ENCODE data around the gene ZNF331. TPM values are rescaled to one million over a fixed set of nuclear protein-coding genes. Genes with fewer than 3 reads are reported as not detected.

Gene ZNF331
- total RNA-seq, 1 donor from 2014 or later = 5.8 TPM

- DNase-seq (ENCODE audit: low read depth) = no peak
- H3K27me3 ChIP-seq (ENCODE audit: control insufficient read depth, insufficient read depth, low read length) = no peaks in the 10 kb centered on the region
- TF ChIP-seq CTCF (IDR thresholded peaks at IDR 0.05; ENCODE audit: insufficient read depth, low read length, poor library complexity, severe bottlenecking) = no peak
- H3K4me3 ChIP-seq (ENCODE audit: low read depth, low read length) = no peak overlapping the region
- no peaks in the 10 kb centered on the region for H3K36me3 ChIP-seq (ENCODE audit: control insufficient read depth, insufficient read depth, low read length)
These were observed 45.2 kb downstream of the ZNF331 start for GRCh38 chr19:53583181-53583580.

DNA sequence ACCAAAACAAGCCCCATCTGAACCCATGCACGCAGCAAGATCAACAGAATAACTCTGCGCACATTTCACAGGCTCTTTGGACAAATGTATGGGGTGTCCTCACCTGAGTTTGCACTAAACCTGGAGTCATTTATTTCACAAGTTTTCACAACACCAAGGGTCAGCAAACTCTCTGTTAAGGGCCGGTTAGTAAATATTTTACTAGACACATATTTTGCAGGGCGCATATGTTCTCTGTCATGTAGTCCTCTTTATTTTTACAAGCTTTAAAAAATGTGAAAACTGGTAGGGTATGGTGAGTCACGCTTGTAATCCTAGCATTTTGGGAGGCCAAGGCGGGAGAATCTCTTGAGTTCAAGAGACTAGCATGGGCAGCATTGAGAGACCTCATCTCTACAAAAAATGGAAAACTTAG is 48.3 kb downstream of the ZNF331 start:
- no peak for DNase-seq (ENCODE audit: low read depth)
- Histone ChIP-seq H3K36me3 (ENCODE audit: control insufficient read depth, insufficient read depth, low read length) (no peaks in the 10 kb centered on the region), H3K4me3 (ENCODE audit: low read depth, low read length) (no peak overlapping the region), H3K27me3 (ENCODE audit: control insufficient read depth, insufficient read depth, low read length) (no peaks in the 10 kb centered on the region)
- no peak for TF ChIP-seq CTCF (IDR thresholded peaks at IDR 0.05; ENCODE audit: insufficient read depth, low read length, poor library complexity, severe bottlenecking)

DNA sequence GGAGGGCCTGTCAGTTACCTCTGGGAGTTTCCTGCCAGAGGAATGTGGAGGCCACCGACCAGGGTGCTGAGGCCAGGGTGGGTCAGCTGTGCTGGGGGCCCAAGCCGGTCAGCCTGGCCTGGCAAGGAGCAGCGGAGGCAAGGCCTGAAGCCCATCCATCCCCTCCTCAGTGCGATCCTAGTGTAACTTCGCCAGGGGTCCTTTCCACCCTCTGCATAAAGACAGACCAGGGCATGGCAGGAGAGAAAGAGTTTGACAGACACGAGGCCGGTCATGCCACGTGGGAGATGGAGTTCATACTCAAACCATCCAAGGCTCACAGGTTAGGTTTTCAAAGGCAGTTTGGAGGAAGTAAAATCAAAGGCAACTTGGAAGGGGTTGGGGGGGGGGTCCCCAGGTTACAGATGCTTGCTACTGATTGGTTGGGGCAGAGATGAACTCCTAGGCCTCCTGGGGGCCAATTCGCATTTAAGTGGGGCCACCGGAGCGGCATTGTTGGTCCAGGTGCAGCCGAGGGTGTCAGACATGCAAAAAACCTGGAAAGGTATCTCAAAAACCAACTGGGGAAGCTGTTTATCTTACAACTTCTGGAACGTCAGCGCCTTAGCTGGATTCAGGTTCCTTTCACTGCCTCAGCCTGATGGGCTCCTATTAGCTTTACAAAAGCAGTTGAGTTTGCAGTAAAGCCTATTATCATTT is 57.0 kb downstream of the ZNF331 start:
- TF ChIP-seq CTCF (IDR thresholded peaks at IDR 0.05; ENCODE audit: insufficient read depth, low read length, poor library complexity, severe bottlenecking) = no peak
- DNase-seq (ENCODE audit: low read depth) = no peak
- no peak overlapping the region for H3K4me3 ChIP-seq (ENCODE audit: low read depth, low read length)
- H3K27me3 ChIP-seq (ENCODE audit: control insufficient read depth, insufficient read depth, low read length) = no peaks in the 10 kb centered on the region
- no peaks in the 10 kb centered on the region for H3K36me3 ChIP-seq (ENCODE audit: control insufficient read depth, insufficient read depth, low read length)

GRCh38 chr19:53595510-53595867 is 57.5 kb downstream of the ZNF331 start:
- Histone ChIP-seq H3K27me3 (ENCODE audit: control insufficient read depth, insufficient read depth, low read length) (no peaks in the 10 kb centered on the region), H3K4me3 (ENCODE audit: low read depth, low read length) (no peak overlapping the region), H3K36me3 (ENCODE audit: control insufficient read depth, insufficient read depth, low read length) (no peaks in the 10 kb centered on the region)
- no peak for DNase-seq (ENCODE audit: low read depth)
- TF ChIP-seq CTCF (IDR thresholded peaks at IDR 0.05; ENCODE audit: insufficient read depth, low read length, poor library complexity, severe bottlenecking) = no peak

DNA sequence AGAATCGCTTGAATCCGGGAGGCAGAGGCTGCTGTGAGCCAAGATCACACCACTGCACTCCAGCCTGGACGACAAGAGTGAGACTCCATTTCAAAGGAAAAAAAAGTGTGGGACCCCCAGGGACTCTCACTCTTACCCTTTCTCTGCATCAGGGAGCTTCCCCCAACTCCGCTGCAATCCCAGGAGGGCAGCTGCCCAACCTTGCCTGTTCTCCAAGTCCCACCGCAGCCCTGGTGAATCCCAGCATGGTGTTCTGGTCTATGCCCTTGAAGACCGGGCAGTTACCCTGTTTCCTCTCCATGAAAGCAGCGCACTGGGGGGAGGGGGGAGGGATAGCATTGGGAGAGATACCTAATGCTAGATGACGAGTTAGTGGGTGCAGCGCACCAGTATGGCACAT is 58.1 kb downstream of the ZNF331 start:
- Histone ChIP-seq H3K27me3 (ENCODE audit: control insufficient read depth, insufficient read depth, low read length) (no peaks in the 10 kb centered on the region), H3K4me3 (ENCODE audit: low read depth, low read length) (no peak overlapping the region), H3K36me3 (ENCODE audit: control insufficient read depth, insufficient read depth, low read length) (no peaks in the 10 kb centered on the region)
- no peak for DNase-seq (ENCODE audit: low read depth)
- no peak for TF ChIP-seq CTCF (IDR thresholded peaks at IDR 0.05; ENCODE audit: insufficient read depth, low read length, poor library complexity, severe bottlenecking)

- TF ChIP-seq CTCF (IDR thresholded peaks at IDR 0.05; ENCODE audit: insufficient read depth, low read length, poor library complexity, severe bottlenecking) = no peak
- H3K4me3 ChIP-seq (ENCODE audit: low read depth, low read length) = no peak overlapping the region
- no peak for DNase-seq (ENCODE audit: low read depth)
These were observed 59.1 kb downstream of the ZNF331 start for GRCh38 chr19:53597023-53597422.

More at GRCh38 chr19:53597023-53597422, 59.1 kb downstream of the ZNF331 start:
- no peaks in the 10 kb centered on the region for H3K36me3 ChIP-seq (ENCODE audit: control insufficient read depth, insufficient read depth, low read length)
- H3K27me3 ChIP-seq (ENCODE audit: control insufficient read depth, insufficient read depth, low read length) = no peaks in the 10 kb centered on the region
